NCI-H69 (cell line): ENCODE data around the gene SELENOI.
"Not testable (repeated sequence)": the region's sequence is repeated elsewhere in the genome, so short reads cannot be mapped to it uniquely, and the experiment has no call there.

Source experiments
- DNase-seq: peaks from one replicate; lab custom pipeline; 2025; lab: John Stamatoyannopoulos, UW

The SELENOI gene

DNA sequence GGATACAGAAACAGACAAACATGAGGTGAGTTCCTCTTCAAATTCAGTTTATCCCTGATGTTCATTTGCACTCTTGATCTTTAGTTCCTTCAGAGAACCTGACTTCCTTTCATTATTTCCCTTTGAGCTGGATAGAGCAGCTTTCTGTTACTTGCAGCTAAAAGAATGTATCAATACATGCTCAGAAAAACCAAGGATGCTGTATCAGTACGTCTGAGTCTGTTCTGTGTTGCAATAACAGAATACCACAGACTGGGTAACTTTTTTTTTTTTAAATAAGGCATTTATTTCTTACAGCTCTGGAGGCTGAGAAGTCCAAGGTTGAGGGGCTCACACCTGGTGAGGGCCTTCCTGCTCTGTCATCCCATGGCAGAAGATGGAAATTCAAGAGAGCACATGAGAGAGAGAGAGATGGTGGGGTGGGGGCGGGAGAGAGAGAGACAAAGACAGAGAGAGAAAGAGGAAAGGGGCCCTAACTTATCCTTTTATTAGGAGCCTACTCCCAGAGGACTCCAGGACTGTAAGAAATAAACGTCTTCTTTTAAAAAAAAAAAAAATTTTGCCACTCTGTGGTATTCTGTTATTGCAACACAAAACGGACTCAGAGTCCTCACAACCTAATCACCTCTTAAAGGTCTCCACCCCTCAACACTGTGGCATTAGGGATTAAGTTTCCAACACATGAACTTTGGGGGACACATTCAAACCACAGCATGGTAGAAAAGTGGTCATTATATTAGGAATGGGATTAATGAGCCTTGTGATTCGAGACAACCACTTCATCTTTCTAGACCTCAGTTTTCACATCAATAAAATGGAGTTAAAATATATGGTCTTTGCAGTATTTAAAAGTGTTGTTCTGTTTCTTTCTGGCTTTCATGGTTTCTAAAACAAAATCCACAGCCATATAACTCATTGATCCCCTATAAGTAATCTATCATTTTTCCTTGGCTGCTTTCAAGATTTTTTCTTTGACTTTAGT lies 18.4 kb upstream of the SELENOI start:
- no peak for DNase-seq

GRCh38 chr2:26329083-26329482 lies 16.9 kb upstream of the SELENOI start:
- DNase-seq, result not testable (repeated sequence)

DNA sequence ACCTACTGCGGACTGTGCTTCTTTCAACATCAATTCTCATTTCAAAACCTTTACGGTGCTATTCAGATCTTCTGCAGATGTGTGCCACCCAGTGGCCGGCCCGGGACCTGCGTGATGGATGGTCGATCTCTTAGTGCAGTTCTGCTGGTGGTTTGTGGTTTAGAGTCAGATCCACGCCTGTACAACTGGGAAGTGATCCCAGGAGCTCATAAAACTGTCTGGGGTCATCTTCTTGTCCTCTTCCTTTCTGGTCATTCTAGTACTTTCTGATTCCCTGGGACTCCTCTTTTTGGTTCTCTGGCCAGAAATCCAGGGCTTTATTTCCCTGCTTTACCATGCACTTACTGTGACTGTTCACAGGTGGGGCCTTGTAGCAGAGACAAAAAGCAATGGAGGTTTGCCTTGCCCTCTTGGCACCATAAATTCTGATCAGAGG lies 15.8 kb upstream of the SELENOI start:
- peak; percentile 71 for DNase-seq

- DNase-seq, result no peak
These were observed 15.3 kb upstream of the SELENOI start for GRCh38 chr2:26330604-26331003.

DNA sequence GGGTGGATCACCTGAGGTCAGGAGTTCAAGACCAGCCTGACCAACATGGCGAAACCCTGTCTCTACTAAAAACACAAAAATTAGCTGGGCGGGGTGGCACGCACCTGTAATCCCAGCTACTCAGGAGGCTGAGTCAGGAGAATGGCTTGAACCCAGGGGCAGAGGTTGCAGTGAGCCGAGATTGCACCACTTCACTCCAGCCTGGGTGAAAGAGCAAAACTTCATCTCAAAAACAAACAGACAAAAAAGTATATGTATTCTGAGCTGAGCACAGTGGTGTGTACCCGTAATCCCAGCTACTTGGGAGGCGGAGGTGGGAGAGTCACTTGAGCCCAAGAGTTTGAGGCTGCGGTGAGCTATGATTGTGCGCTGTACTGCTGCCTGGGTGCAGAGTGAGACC lies 14.6 kb upstream of the SELENOI start:
- DNase-seq, result not testable (repeated sequence)

DNA sequence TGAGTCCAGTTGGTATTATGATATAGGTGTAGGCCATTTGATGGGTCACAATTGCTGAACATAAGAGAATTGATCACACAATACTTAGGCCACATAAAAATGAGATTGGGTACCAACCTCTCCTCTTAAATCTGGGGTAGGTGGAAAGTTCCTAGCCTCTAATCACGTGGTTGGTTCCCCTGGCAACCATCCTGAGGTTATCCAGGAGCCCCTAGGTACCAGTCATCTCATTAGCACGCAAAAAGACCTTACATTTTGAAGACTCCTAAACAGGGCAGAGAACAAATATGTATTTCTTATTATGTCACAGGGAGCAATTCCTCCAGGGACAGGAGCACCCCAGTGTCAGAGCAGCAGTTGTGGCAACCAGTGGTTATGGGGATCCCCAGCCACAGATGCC lies 12.7 kb upstream of the SELENOI start:
- DNase-seq, result peak; percentile 13

GRCh38 chr2:26335231-26335630 lies 10.7 kb upstream of the SELENOI start:
- DNase-seq, result no peak

DNA sequence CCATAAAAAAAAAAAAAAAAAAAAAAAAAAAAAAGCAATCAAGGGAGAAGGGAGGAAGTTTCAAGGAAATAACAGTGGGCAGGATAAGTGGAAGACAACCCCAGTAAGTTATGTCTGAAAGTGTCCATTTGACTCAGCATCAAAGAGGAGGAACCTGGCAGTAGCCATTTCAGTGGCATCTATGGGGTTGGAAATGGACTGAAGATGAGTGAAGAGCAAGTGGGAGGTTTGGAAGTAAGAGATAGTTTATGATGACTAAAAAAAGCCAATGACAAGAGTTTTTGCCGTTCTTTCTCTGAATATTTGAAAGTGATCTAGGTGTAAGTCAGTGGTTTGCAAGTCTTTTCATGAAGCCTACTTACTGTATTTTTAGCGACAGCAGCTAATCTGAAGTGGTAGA lies 9.2 kb upstream of the SELENOI start:
- DNase-seq, result no peak

GRCh38 chr2:26337298-26337697 lies 8.6 kb upstream of the SELENOI start:
- DNase-seq, result no peak

DNA sequence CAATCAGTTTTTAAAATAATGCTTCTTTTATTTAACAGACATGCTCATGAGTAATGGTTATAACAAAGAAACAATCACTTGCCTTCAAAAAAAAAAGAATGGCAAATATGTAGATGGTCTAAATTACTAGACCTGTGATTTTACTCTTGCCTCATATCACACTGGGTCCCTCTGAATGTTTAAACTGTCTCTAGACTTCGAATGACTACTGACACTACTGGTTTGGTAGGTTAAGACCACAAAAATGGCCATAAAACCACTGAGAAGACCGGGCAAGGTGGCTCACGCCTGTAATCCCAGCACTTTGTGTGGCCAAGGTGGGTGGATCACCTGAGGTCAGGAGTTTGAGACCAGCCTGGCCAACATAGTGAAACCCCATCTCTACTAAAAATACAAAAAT lies 5.1 kb upstream of the SELENOI start:
- DNase-seq, result no peak

GRCh38 chr2:26344581-26345282 lies 1.2 kb upstream of the SELENOI start:
- peak; percentile 30 for DNase-seq

- peak; percentile 61 for DNase-seq
These were observed 729 bp upstream of the SELENOI start for GRCh38 chr2:26345283-26345544.

GRCh38 chr2:26346454-26347053 lies 611 bp downstream of the SELENOI start, which contains the start of gene ADGRF3:
TSS of gene ADGRF3 (minus strand) at chr2:26346789. CDS start at chr2:26346234, 555 bp downstream.
- DNase-seq, result peak; percentile 76

DNA sequence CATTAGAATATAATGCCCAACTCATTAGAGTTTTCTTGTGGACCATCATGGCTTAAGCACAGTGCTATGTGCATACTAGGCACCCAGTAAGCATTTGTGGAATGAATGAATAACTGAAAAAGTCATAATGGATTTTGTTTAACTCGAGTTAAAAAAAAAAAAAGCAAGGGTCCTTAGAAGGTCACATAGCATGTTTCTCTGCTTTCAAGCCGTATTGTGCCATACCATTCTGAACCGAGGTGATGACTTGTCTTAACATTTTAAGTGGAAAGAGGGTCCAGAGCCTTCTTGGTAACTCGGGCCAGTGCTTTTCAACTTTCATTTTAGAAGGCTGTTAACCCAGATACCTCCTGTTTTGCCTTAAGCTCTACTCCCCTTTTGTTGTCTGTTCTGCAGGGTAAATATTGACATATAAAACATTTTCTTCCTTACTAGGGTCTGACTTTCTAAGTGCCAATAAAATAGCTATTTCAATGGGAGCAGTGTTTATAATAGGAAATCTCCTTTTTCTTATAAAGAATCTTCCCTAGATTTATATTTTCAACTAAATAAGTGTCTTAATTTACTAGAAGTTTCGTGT lies 1.4 kb downstream of the SELENOI start:
- DNase-seq, result no peak

DNA sequence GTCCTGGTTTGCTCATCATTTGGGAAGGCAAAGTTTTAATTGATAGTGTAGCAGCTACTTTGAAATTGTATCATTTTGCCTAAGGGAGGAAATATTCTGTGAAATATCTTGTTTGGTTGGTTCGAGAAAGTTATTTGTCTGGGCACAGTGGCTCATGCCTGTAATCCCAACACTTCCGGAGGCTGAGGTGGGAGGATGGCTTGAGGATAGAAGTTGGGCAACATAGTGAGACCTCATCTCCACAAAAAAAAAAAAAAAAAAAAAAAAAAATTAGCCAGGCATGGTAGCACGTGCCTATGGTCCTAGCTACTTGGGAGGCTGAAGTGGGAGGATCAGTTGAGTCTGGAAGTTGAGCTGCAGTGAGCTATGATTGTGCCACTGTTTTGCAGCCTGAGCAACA lies 3.7 kb downstream of the SELENOI start:
- no peak for DNase-seq

DNA sequence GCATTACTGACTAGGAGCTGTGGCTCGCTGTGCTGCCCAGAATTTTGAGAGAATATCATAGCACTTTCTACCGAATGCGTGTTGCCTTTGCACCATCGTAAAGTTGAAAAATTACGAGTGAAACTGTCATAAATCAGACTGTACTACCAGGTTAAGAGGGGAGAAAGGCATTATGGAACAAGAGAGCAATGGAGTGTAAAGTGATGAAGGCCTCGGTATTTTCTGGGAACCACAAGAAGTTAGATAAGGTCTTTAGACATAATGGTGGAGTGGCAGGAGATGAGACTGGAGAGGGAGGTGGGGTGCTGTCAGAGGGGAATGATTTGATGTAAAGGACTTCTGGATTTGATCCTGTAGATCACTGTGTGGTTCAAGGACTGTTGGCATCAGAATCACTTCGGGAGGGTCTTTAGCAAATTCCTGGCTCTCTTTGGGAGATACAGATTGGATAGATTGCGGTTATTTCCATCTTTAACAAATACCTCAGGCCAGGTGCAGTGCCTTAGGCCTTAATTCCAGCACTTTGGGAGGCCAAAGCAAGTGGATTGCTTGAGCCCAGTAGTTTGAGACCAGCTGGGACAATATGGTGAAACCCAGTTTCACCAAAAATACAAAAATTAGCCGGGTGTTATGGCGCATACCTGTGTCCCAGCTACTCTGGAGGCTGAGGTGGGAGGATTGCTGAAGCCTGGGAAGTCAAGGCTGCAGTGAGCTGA lies 5.6 kb downstream of the SELENOI start:
- DNase-seq, result no peak

DNA sequence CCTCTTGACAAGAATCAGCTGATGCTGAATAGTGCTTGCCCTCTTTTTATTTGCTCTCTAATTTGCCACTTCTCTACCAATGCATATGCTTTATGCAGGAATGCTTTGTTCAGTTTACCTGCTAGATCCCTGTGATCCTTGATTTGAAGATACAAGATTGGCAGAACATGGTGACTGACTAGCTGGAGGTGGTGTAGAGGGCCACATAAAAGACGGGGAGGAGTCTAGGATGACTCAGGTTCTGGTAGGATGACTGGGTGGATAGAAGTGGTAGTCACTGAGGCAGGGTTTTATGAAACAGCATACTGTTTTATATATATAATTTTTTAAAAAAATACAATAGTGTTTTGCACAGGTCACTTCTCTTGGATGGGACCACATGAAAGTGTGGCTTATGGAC lies 6.9 kb downstream of the SELENOI start:
- no peak for DNase-seq

GRCh38 chr2:26354469-26354868 lies 8.5 kb downstream of the SELENOI start:
- not testable (repeated sequence) for DNase-seq

DNA sequence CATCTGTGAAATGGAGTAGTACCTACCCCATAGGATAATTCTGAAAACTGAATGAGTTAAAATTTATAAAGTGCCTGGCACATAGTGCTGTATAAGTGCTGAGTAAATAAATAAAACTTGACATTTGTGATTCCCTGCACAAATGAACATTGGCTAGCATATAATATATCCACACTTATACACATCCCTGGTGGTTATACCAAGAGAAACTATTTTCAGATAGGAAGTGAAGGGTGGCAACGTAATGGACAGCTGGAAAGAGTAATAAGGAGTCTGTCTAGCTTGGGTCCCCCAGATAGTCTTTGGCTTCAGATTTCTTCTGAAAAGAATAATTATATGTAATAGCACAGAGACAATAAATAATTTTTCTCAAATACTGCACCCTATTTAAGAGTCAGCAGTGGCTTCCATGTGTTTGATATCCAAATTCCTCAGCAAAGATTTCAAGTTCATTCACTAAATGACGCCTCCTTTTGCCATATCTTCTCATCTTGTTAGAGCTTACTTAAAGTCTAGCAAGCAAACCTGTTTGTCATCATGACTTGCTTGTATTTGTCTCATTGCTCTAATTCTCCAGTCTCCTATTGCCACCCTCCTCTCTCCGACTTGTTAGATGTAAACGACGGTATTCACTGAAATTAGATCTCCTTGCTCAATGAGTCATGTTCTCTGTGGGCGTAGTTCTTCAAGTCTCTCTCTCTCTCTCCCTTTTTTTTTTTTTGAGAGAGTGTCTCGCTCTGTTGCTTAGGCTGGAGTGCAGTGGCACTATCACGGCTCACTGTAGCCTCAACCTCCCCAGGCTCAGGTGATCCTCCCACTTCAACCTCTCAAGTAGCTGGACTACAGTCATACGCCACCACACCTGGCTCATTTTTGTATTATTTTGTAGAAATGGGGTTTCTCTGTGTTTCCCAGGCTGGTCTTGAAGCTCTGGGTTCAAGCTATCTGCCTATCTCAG lies 9.4 kb downstream of the SELENOI start:
- peak; percentile 9 for DNase-seq

DNA sequence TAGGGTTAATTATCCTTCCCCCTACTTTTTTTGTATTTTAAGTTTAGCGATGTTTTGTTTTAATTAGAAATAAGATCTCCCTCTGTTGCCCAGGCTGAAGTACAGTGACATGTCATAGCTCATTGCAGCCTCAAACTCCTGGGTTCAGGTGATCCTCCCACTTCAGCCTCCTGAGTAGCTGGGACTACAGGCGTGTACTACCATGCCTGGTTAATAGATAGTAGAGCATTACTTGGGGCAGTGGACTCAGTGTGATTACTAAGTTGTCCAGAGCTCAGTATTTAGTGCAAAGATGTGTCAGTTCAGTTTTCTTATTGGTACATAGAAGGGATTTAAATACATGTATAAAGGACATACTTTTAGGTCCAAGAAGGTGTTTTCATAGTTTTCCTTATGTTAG lies 10.2 kb downstream of the SELENOI start:
- DNase-seq, result no peak

GRCh38 chr2:26356771-26357170 lies 10.8 kb downstream of the SELENOI start:
- no peak for DNase-seq
